ENCODE results near the gene KRT85. TPM values are rescaled to one million over a fixed set of nuclear protein-coding genes. Genes with fewer than 3 reads are reported as not detected.

The KRT85 gene
- total RNA-seq, 2 experiments from 2014 or later = not detected

DNA sequence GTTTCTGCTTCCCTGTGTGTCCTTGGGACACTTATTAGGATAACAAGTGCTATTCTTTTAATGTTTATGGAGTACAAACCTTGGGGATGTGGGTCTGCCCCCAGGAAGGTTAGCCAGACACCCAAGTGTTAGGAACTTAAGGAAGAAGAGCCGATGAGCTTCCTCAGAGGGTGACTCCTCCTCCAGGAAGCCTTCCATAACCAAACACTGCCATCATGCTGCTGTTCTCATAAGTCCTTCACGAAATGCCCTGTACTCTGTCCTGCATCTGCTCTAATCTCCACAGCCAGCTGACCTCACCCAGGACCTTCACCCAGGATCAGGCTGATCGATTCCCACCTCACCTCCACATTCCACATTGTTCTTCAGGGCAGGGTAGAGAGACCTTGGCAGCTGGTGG, 1.2 kb upstream of the KRT85 start:
- no peaks in the 10 kb centered on the region for H3K79me2 ChIP-seq (ENCODE audit: insufficient read depth, low read depth, low read length)

DNA sequence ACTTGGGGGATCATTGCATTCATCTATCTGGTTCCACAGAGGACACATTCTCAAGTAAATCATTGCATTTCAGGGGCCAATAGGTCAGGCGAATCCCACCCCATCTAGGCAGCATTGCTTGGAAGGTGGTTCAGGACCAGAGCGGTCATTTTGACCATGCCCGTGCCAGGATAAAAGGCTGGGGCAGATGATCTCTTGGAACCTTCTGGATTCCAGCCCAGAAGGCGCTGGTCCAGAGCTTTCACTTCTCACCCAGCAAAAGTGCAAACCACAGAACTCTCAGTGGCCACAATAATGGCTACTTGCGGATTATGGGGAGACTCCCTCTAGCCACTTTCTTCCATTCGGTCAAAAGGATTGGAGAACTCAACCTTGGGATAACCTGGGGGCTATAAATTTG, 595 bp upstream of the KRT85 start:
- Histone ChIP-seq H3K4me3 (ENCODE audit: low read depth, low read length, poor library complexity, severe bottlenecking) (no peak overlapping the region), H3K9me3 (ENCODE audit: low read length) (no peaks in the 10 kb centered on the region), H3K79me2 (ENCODE audit: insufficient read depth, low read depth, low read length) (no peaks in the 10 kb centered on the region), H3K9me2 (ENCODE audit: insufficient read depth, low read length) (no peaks in the 10 kb centered on the region), H3K4me2 (ENCODE audit: low read length) (no peak overlapping the region), H3K4me1 (ENCODE audit: insufficient read depth, low read length, poor library complexity, severe bottlenecking) (no peaks in the 10 kb centered on the region), H3K27ac (ENCODE audit: low read depth, low read length, poor library complexity, severe bottlenecking) (no peak overlapping the region), H4K20me1 (ENCODE audit: insufficient read depth, low read length) (no peaks in the 10 kb centered on the region), H2AFZ (ENCODE audit: low read length) (no peak overlapping the region), H3K36me3 (ENCODE audit: insufficient read depth, low read length) (no peaks in the 10 kb centered on the region)
- no peak for DNase-seq (ENCODE audit: low spot score)
- ChIA-PET CTCF (ENCODE audit: unreplicated experiment) (no interaction called here), POLR2A (no interaction called here)
- intact Hi-C loops (cut with micrococcal nuclease; ENCODE audit: unreplicated experiment) = no loop called here
- no TSS peak for BruUV-seq (replicated peaks)
- TF ChIP-seq EZH2phosphoT487 (IDR thresholded peaks at IDR 0.05; ENCODE audit: borderline replicate concordance, low read depth, low read length) = no peak
- TF ChIP-seq, protein P1, sequence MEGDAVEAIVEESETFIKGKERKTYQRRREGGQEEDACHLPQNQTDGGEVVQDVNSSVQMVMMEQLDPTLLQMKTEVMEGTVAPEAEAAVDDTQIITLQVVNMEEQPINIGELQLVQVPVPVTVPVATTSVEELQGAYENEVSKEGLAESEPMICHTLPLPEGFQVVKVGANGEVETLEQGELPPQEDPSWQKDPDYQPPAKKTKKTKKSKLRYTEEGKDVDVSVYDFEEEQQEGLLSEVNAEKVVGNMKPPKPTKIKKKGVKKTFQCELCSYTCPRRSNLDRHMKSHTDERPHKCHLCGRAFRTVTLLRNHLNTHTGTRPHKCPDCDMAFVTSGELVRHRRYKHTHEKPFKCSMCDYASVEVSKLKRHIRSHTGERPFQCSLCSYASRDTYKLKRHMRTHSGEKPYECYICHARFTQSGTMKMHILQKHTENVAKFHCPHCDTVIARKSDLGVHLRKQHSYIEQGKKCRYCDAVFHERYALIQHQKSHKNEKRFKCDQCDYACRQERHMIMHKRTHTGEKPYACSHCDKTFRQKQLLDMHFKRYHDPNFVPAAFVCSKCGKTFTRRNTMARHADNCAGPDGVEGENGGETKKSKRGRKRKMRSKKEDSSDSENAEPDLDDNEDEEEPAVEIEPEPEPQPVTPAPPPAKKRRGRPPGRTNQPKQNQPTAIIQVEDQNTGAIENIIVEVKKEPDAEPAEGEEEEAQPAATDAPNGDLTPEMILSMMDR (conservative IDR thresholded peaks at IDR 0.05; ENCODE audit: low read length) = no peak

More for the DNA sequence above, 1.2 kb upstream of the KRT85 start:
- Histone ChIP-seq H3K4me3 (ENCODE audit: low read depth, low read length, poor library complexity, severe bottlenecking) (no peak overlapping the region), H3K36me3 (ENCODE audit: insufficient read depth, low read length) (no peaks in the 10 kb centered on the region), H3K27ac (ENCODE audit: low read depth, low read length, poor library complexity, severe bottlenecking) (no peak overlapping the region), H3K9me2 (ENCODE audit: insufficient read depth, low read length) (no peaks in the 10 kb centered on the region), H4K20me1 (ENCODE audit: insufficient read depth, low read length) (no peaks in the 10 kb centered on the region), H3K4me1 (ENCODE audit: insufficient read depth, low read length, poor library complexity, severe bottlenecking) (no peaks in the 10 kb centered on the region), H3K4me2 (ENCODE audit: low read length) (no peak overlapping the region), H3K9me3 (ENCODE audit: low read length) (0 out of 2 replicates have a peak, but pooled peaks cover 1% of the 10 kb centered on the region), H2AFZ (ENCODE audit: low read length) (no peak overlapping the region)
- CTCF ChIA-PET (ENCODE audit: unreplicated experiment) = interaction anchor here (0.6 kb wide), 1 partner anchor 525 kb away, joined by 3 read pairs; no protein-coding TSS in a partner anchor
- POLR2A ChIA-PET = no interaction called here
- intact Hi-C loops (cut with micrococcal nuclease; ENCODE audit: unreplicated experiment) = no loop called here
- DNase-seq (ENCODE audit: low spot score) = no peak
- no TSS peak for BruUV-seq (replicated peaks)
- TF ChIP-seq, protein P1 (conservative IDR thresholded peaks at IDR 0.05; ENCODE audit: low read length) = no peak
- no peak for TF ChIP-seq EZH2phosphoT487 (IDR thresholded peaks at IDR 0.05; ENCODE audit: borderline replicate concordance, low read depth, low read length)

DNA sequence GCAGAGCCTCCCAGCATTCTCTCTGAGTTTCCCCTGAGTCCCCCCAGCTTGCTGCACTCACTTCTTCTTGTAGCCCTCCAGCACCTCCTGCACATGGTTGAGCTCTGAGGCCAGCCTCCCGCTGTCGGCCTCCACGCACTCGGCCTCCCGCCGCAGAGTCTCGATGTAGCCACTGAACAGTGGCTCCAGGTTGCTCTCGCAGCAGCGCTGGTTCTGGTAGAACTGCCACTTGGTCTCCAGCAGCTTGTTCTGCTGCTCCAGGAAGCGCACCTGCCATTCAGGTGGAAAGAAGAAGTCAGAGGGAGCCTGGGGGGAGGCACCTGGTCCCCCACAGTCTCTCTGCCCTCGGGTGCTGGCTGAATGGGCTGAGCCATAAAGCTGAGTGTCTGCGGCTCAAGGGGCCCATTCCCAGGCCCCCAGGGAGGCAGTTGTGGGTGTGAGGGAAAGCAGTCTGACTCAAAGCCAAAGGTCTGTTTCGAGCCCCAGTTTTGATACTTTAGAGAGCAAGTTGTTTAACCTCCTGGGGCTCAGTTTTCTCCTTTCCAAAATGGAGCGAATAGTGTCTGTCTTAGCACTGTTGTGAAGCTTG, 2.3 kb downstream of the KRT85 start:
- no TSS peak for BruUV-seq (replicated peaks)
- DNase-seq (ENCODE audit: low spot score) = no peak

More for the DNA sequence above, 2.3 kb downstream of the KRT85 start:
- intact Hi-C loops (cut with micrococcal nuclease; ENCODE audit: unreplicated experiment) = no loop called here
- Histone ChIP-seq H3K79me2 (ENCODE audit: insufficient read depth, low read depth, low read length) (no peaks in the 10 kb centered on the region), H3K4me2 (ENCODE audit: low read length) (no peak overlapping the region), H2AFZ (ENCODE audit: low read length) (no peak overlapping the region), H3K36me3 (ENCODE audit: insufficient read depth, low read length) (no peaks in the 10 kb centered on the region), H4K20me1 (ENCODE audit: insufficient read depth, low read length) (no peaks in the 10 kb centered on the region), H3K9me2 (ENCODE audit: insufficient read depth, low read length) (no peaks in the 10 kb centered on the region), H3K4me1 (ENCODE audit: insufficient read depth, low read length, poor library complexity, severe bottlenecking) (peaks cover 7% of the 10 kb centered on the region), H3K27ac (ENCODE audit: low read depth, low read length, poor library complexity, severe bottlenecking) (no peak overlapping the region), H3K4me3 (ENCODE audit: low read depth, low read length, poor library complexity, severe bottlenecking) (no peak overlapping the region), H3K9me3 (ENCODE audit: low read length) (no peaks in the 10 kb centered on the region)
- TF ChIP-seq EZH2phosphoT487 (IDR thresholded peaks at IDR 0.05; ENCODE audit: borderline replicate concordance, low read depth, low read length) = no peak
- TF ChIP-seq, protein P1 (conservative IDR thresholded peaks at IDR 0.05; ENCODE audit: low read length) = no peak
- POLR2A ChIA-PET = no interaction called here
- CTCF ChIA-PET (ENCODE audit: unreplicated experiment) = no interaction called here
